NCI-H1105 treated with DMSO at 0.1 percent for 48 hours (cell line): ENCODE results near the gene GJA4.
"Not testable (repeated sequence)": the region's sequence is repeated elsewhere in the genome, so short reads cannot be mapped to it uniquely, and the experiment has no call there.

Experiments used
- DNase-seq: peaks from one replicate; lab custom pipeline; 2025; lab: John Stamatoyannopoulos, UW

GJA4 gene

GRCh38 chr1:34792424-34792823, 375 bp upstream of the GJA4 start:
- DNase-seq: no peak

DNA sequence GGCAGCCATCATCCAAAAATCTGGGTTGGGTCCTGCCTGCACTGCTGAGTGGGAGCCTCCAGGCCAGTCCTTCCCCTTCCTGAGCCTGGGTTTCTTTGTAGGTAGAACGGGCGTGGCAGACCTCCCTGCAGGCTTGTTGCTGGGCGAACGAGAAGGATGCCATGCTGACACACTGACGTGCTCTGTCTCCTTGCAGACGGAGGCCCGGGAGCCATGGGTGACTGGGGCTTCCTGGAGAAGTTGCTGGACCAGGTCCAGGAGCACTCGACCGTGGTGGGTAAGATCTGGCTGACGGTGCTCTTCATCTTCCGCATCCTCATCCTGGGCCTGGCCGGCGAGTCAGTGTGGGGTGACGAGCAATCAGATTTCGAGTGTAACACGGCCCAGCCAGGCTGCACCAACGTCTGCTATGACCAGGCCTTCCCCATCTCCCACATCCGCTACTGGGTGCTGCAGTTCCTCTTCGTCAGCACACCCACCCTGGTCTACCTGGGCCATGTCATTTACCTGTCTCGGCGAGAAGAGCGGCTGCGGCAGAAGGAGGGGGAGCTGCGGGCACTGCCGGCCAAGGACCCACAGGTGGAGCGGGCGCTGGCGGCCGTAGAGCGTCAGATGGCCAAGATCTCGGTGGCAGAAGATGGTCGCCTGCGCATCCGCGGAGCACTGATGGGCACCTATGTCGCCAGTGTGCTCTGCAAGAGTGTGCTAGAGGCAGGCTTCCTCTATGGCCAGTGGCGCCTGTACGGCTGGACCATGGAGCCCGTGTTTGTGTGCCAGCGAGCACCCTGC, 1.4 kb downstream of the GJA4 start:
- no peak for DNase-seq

DNA sequence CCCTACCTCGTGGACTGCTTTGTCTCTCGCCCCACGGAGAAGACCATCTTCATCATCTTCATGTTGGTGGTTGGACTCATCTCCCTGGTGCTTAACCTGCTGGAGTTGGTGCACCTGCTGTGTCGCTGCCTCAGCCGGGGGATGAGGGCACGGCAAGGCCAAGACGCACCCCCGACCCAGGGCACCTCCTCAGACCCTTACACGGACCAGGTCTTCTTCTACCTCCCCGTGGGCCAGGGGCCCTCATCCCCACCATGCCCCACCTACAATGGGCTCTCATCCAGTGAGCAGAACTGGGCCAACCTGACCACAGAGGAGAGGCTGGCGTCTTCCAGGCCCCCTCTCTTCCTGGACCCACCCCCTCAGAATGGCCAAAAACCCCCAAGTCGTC, 2.0 kb downstream of the GJA4 start:
- no peak for DNase-seq

- no peak for DNase-seq
Measured at GRCh38 chr1:34795916-34796315, 3.1 kb downstream of the GJA4 start.

DNA sequence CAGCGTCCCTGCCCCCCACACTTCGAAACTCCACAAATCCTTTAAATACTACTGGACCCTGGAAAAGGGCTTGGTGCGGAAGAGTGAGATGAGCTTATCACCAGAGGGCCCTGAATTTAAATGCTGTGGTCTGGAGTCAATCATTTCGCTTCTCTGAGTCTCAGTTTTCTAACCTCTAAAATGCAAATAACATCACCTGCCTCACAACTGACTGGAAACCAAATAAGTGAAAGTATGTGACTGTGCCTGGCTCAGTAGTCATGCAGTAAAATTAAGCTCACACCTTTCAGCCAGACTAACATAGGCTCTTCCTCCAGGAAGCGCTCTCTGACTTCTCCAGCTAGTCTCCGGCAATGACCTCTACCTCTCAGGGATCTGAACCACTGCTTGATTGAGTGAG, 4.2 kb downstream of the GJA4 start:
- DNase-seq: no peak

- DNase-seq: no peak
Measured at GRCh38 chr1:34800214-34800613, 7.4 kb downstream of the GJA4 start.

GRCh38 chr1:34803770-34804169, 11.0 kb downstream of the GJA4 start:
- no peak for DNase-seq

DNA sequence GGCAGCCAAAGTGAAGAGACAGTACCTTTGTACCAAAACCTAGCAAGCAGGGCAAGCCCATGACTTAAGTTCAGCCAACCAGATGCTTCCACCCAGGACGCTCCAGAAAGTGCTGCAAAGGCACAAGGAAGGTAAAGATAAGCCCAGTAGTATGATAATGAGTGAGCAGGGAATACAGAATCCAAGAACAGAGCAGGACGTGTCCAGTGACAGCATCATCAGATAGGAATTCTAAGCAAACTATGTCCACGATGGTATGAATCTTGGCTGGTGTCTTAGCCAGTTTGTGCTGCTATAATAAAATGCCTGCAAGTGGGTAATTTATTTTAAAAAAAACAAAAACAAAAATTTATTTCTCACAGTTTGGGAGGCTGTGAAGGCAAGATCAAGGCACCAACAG, 13.6 kb downstream of the GJA4 start:
- no peak for DNase-seq

DNA sequence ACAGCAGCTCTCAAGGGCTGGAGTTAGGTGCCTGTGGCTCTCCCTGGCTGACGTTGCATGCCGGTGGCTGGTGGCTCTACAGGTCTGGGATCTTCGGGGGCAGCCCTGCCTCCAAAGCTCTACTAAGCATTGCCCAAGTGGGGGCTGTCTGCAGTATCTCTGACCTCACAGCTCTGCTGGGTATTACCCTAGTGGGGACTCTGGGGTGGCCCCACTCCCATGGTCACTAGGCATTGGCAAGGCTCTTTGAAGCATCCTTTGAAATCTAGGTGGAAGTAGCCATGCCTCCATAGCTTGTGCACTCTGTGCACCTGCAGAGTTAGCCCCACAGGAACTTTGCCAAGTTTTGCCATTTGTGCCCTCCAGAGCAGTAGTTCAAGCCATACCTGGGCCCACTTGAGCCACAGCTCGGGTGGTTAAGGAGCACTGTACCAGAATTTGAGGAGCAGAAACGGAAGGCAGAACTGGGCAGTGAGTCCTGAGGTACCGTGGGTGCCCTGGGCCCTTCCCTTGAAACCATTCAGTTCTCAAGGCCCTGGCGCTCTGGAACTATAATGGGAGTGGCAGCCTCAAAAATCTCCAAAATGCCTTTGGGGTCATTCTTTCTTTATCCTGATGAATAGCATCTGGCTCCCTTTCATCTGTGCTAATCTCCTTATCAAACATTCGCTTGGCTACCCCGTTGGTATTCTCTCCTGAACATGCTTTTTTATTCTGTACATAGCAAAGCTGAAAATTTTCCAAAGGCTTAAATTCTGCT, 15.4 kb downstream of the GJA4 start:
- DNase-seq: no peak

- DNase-seq: not testable (repeated sequence)
Measured at GRCh38 chr1:34810781-34811180, 18.0 kb downstream of the GJA4 start.

- no peak for DNase-seq
Measured at GRCh38 chr1:34816332-34816731, 23.5 kb downstream of the GJA4 start.

DNA sequence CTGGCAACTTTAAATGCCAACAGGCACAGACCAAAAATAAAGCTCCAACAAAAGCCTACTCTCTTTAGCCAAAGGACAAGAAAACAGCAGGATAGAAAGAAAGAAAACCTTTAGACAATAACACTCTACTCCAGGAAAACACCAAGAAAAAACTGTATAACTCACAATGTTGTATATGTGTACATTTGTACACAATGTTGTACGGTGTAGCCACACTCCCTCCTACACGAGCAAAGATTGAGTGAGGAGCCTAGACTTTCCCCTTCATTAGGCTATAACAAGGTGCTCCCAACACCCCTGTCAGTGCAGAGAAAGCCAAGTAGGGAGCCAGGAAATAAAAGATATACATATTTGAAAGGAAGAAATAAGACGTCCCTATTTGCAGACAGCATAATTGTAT, 24.0 kb downstream of the GJA4 start:
- DNase-seq: no peak

GRCh38 chr1:34818862-34819261, 26.1 kb downstream of the GJA4 start:
- not testable (repeated sequence) for DNase-seq

DNA sequence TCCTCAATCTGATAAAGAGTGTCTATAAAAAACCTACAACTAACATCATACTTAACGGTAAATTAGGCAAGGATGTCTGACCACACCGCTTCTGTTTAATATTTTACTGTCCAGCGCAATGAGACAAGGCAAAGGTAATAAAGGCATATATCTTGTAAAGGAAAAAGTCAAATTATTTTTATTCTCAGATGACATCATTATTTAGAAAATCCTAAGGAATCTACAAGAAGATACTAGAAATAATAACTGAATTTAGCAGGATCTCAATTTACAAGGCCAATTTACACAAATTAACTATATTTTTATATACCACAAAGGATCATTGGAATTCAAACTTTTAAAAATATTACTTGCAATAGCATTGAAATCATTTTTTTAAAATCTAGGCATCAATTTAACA, 29.4 kb downstream of the GJA4 start:
- no peak for DNase-seq

DNA sequence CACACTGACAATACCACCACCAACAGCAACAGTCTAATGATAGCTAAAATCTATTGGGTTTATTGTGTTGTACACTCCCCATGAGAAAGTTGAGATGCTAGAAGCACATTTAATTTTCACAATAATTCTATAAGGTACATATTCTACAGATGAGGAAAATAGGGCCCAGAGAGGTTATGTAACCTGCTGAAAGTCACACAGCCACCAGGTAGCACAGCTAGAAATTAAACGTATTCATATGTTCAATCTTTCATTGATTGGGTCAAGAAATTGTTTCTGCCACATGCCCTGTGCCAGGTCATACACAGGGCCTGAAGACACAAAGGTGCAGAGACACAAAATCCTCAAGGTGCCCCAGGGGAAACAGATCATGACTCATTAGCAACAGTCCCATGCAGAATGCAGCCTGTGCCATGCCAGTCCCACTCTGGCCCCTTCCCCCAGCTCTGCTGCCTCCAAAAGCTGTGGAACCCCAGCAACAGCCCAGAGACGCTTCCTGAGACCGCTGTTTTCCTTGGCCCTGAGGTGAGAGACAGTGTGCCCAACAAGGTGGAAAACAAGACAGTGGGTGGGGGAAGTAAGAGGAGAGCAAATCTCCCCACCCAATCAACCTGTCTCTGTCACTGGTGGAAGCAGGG, 32.1 kb downstream of the GJA4 start:
- DNase-seq: no peak

- DNase-seq: no peak
Measured at GRCh38 chr1:34825455-34826091, 32.8 kb downstream of the GJA4 start.

GRCh38 chr1:34827341-34827941, 34.6 kb downstream of the GJA4 start:
- no peak for DNase-seq

GRCh38 chr1:34828611-34829010, 35.8 kb downstream of the GJA4 start:
- DNase-seq: no peak

GRCh38 chr1:34829250-34829649, 36.5 kb downstream of the GJA4 start:
- DNase-seq: no peak

- no peak for DNase-seq
Measured at GRCh38 chr1:34831721-34832246, 39.0 kb downstream of the GJA4 start.

GRCh38 chr1:34833711-34834110, 40.9 kb downstream of the GJA4 start:
- no peak for DNase-seq
